SU-DHL-6 (cell line): ENCODE results near the gene ZNG1F.
"Not testable (repeated sequence)": the region's sequence is repeated elsewhere in the genome, so short reads cannot be mapped to it uniquely, and the experiment has no call there.

Experiments used
- H2AFZ ChIP-seq: fragments of 200-600 bp; sonication (generic); 2 replicates; pipeline ENCODE4 v1.6.1; 2014; ENCODE audit warnings: low read depth, mild to moderate bottlenecking, moderate library complexity, mixed read lengths, antibody characterized with exemption, low read length; ENCODE audit not compliant: severe bottlenecking
- H3F3A ChIP-seq: fragments of 200-600 bp; shearing (Covaris generic); 2 replicates; pipeline ENCODE4 v1.6.0; 2016; ENCODE audit warnings: antibody characterized with exemption, mild to moderate bottlenecking; ENCODE audit not compliant: insufficient read depth
- H3K27ac ChIP-seq: fragments of 200-600 bp; sonication (generic); 2 replicates; pipeline ENCODE4 v1.5.1; 2016; ENCODE audit warnings: low read depth, mild to moderate bottlenecking, low read length, moderate library complexity, mixed read lengths
- H3K27me3 ChIP-seq: fragments of 200-600 bp; sonication (generic), shearing (Covaris generic); 2 replicates; pipeline ENCODE4 v1.6.0; 2014; ENCODE audit warnings: mild to moderate bottlenecking, low read length
- H3K36me3 ChIP-seq: fragments of 200-600 bp; sonication (generic); 2 replicates; pipeline ENCODE4 v1.6.1; 2014; ENCODE audit warnings: mild to moderate bottlenecking, low read length, mixed read lengths
- H3K4me2 ChIP-seq: fragments of 300-600, 200-600 bp; shearing (Covaris generic), sonication (generic); 2 replicates; pipeline ENCODE4 v1.6.0; 2014; ENCODE audit warnings: low read length, low read depth, mild to moderate bottlenecking; ENCODE audit not compliant: poor library complexity, severe bottlenecking
- H3K4me3 ChIP-seq: fragments of 200-600 bp; sonication (generic); 2 replicates; pipeline ENCODE4 v1.5.1; 2014; ENCODE audit warnings: antibody characterized with exemption, low read length, mild to moderate bottlenecking, mixed read lengths; ENCODE audit not compliant: insufficient read depth, poor library complexity, severe bottlenecking
- H3K79me2 ChIP-seq: fragments of 200-600 bp; sonication (generic); 2 replicates; pipeline ENCODE4 v1.6.1; 2014; ENCODE audit warnings: mild to moderate bottlenecking, low read length, moderate library complexity; ENCODE audit not compliant: insufficient read depth
- H3K9ac ChIP-seq: fragments of 200-600 bp; sonication (generic); 2 replicates; pipeline ENCODE4 v1.7.0; 2014; ENCODE audit warnings: mild to moderate bottlenecking, low read length
- H3K9me2 ChIP-seq: fragments of 200-600 bp; sonication (generic); replicated peaks from 2 replicates; pipeline ENCODE4 v1.6.1; 2014; ENCODE audit warnings: low read length; ENCODE audit not compliant: insufficient read depth
- H3K9me3 ChIP-seq: fragments of 200-600 bp; sonication (generic); 2 replicates; pipeline ENCODE4 v1.6.1; 2014; ENCODE audit warnings: low read length, mixed read lengths; ENCODE audit not compliant: insufficient read depth
- H4K20me1 ChIP-seq: fragments of 200-600 bp; sonication (generic); 2 replicates; pipeline ENCODE4 v1.6.1; 2014; ENCODE audit warnings: low read depth, mild to moderate bottlenecking, antibody characterized with exemption, low read length, moderate library complexity, mixed read lengths

Gene ZNG1F

GRCh38 chr9:41119311-41119710 is 69.8 kb downstream of the ZNG1F start:
- not testable (repeated sequence) for H3K27me3 ChIP-seq, H3K9ac ChIP-seq, H3K36me3 ChIP-seq, H3K9me3 ChIP-seq, H3K9me2 ChIP-seq, H3K27ac ChIP-seq, H4K20me1 ChIP-seq, H2AFZ ChIP-seq, H3K4me3 ChIP-seq, H3K4me2 ChIP-seq, H3K79me2 ChIP-seq, H3F3A ChIP-seq

- H2AFZ ChIP-seq, H3K9me3 ChIP-seq, H3K4me2 ChIP-seq, H3K27me3 ChIP-seq, H3K4me3 ChIP-seq, H3K9ac ChIP-seq, H3K36me3 ChIP-seq, H4K20me1 ChIP-seq, H3K27ac ChIP-seq, H3K79me2 ChIP-seq, H3F3A ChIP-seq, H3K9me2 ChIP-seq: not testable (repeated sequence)
Observed at GRCh38 chr9:41113348-41113747, 75.8 kb downstream of the ZNG1F start.

DNA sequence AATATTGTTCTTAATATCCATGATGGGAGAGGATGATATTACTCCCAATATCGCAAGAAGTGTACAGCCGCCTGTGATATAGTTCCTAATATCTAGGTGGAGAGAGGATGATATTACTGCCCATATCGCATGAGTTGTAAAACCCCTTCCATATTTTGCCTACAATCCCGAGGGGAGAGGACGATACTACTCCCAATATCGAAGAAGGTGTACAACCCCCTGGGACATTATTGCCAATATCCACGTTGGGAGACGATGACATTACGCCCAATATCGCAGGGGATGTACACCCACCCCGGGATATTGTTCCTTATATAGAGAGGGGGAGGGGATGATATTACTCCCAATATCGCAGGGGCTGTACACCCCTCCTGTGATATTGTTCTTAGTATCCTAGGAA is 77.7 kb downstream of the ZNG1F start:
- H2AFZ ChIP-seq, H3K27ac ChIP-seq, H3F3A ChIP-seq, H3K4me2 ChIP-seq, H4K20me1 ChIP-seq, H3K9me2 ChIP-seq, H3K27me3 ChIP-seq, H3K9ac ChIP-seq, H3K79me2 ChIP-seq, H3K36me3 ChIP-seq, H3K9me3 ChIP-seq, H3K4me3 ChIP-seq: not testable (repeated sequence)

GRCh38 chr9:41110913-41111312 is 78.2 kb downstream of the ZNG1F start:
- H3K9me2 ChIP-seq, H3K4me2 ChIP-seq, H3K9ac ChIP-seq, H3K79me2 ChIP-seq, H2AFZ ChIP-seq, H4K20me1 ChIP-seq, H3K27ac ChIP-seq, H3F3A ChIP-seq, H3K4me3 ChIP-seq, H3K36me3 ChIP-seq, H3K9me3 ChIP-seq, H3K27me3 ChIP-seq: not testable (repeated sequence)

GRCh38 chr9:41109253-41109652 is 79.9 kb downstream of the ZNG1F start:
- not testable (repeated sequence) for H3K79me2 ChIP-seq, H4K20me1 ChIP-seq, H3K27me3 ChIP-seq, H3K4me3 ChIP-seq, H3K27ac ChIP-seq, H2AFZ ChIP-seq, H3K9me2 ChIP-seq, H3F3A ChIP-seq, H3K36me3 ChIP-seq, H3K9me3 ChIP-seq, H3K4me2 ChIP-seq, H3K9ac ChIP-seq

- H3K27me3 ChIP-seq, H3F3A ChIP-seq, H3K4me2 ChIP-seq, H4K20me1 ChIP-seq, H3K9ac ChIP-seq, H3K9me3 ChIP-seq, H3K4me3 ChIP-seq, H2AFZ ChIP-seq, H3K9me2 ChIP-seq, H3K36me3 ChIP-seq, H3K79me2 ChIP-seq, H3K27ac ChIP-seq: not testable (repeated sequence)
Observed at GRCh38 chr9:41108816-41109215, 80.3 kb downstream of the ZNG1F start.

DNA sequence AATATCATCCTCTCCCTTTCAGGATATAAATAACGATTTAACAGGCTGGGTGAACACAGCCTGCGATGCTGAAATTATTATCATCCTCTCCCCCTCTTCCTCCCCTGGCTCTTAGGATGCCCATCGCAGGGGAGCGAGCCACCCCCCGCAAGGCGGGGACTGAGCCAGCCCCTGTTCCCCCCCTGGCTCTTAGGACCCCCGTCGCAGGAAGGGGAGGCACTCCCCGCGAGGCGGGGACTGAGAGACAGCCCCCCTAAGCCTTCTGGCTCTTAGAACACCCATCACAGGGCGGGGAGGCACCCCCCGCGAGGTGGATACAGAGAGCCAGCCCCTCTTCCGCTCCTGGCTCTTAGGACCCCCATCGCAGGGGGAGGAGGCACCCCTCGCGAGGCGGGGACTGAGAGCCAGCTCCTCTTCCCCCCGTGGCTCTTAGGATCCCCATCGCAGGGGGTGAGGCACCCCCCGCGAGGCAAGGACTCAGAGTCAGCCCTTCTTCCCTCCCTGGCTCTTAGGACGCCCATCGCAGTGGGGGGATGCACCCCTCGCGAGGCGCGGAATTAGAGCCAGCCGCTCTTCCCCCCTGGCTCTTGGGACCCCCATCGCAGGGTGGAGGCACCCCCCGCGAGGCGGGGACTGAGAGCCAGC is 82.5 kb downstream of the ZNG1F start:
- not testable (repeated sequence) for H3F3A ChIP-seq, H3K27me3 ChIP-seq, H4K20me1 ChIP-seq, H3K79me2 ChIP-seq, H2AFZ ChIP-seq, H3K4me3 ChIP-seq, H3K9me2 ChIP-seq, H3K36me3 ChIP-seq, H3K9me3 ChIP-seq, H3K9ac ChIP-seq, H3K4me2 ChIP-seq, H3K27ac ChIP-seq

- H3K9me2 ChIP-seq, H3F3A ChIP-seq, H3K9ac ChIP-seq, H2AFZ ChIP-seq, H3K4me2 ChIP-seq, H3K9me3 ChIP-seq, H3K27ac ChIP-seq, H3K36me3 ChIP-seq, H4K20me1 ChIP-seq, H3K79me2 ChIP-seq, H3K4me3 ChIP-seq, H3K27me3 ChIP-seq: not testable (repeated sequence)
Observed at GRCh38 chr9:41105557-41106253, 83.4 kb downstream of the ZNG1F start.
